Ectodermal cell (in vitro differentiated cells): ENCODE data around the gene F7.
"Not testable (repeated sequence)": the region's sequence is repeated elsewhere in the genome, so short reads cannot be mapped to it uniquely, and the experiment has no call there.

Source experiments
- H3K27ac ChIP-seq: 2 replicates; pipeline ENCODE4 v1.7.0; 2013; ENCODE audit warnings: mild to moderate bottlenecking, low read depth, low read length; ENCODE audit not compliant: insufficient read depth, poor library complexity, severe bottlenecking
- H3K27me3 ChIP-seq: 2 replicates; pipeline ENCODE4 v1.7.0; 2013; ENCODE audit warnings: mild to moderate bottlenecking, low read length; ENCODE audit not compliant: insufficient read depth, control insufficient read depth, poor library complexity, severe bottlenecking
- H3K36me3 ChIP-seq: one replicate; pipeline ENCODE4 v1.7.0; 2013; ENCODE audit warnings: low read length; ENCODE audit not compliant: control insufficient read depth, insufficient read depth
- H3K4me1 ChIP-seq: one replicate; pipeline ENCODE4 v1.7.0; 2013; ENCODE audit warnings: low read length; ENCODE audit not compliant: control insufficient read depth, insufficient read depth
- H3K4me3 ChIP-seq: 2 replicates; pipeline ENCODE4 v1.7.0; 2013; ENCODE audit warnings: low read depth, low read length, control low read depth; ENCODE audit not compliant: insufficient read depth
- H3K9me3 ChIP-seq: 2 replicates; pipeline ENCODE4 v1.7.0; 2013; ENCODE audit warnings: mild to moderate bottlenecking, low read length, moderate library complexity; ENCODE audit not compliant: control insufficient read depth
- WGBS, 2 experiments: methylation state at CpG; one replicate each; pipeline ENCODE4 v1.1.7; 2013; ENCODE audit warnings: missing lambda C conversion rate in 2 of 2; 5-methylcytosine and 5-hydroxymethylcytosine counted together

F7 gene

GRCh38 chr13:113093580-113094409, 11.8 kb upstream of the F7 start:
- H3K36me3 ChIP-seq: no peaks in the 10 kb centered on the region
- no peak overlapping the region for H3K27ac ChIP-seq
- no peak overlapping the region for H3K4me3 ChIP-seq
- no peaks in the 10 kb centered on the region for H3K9me3 ChIP-seq
- H3K4me1 ChIP-seq: no peaks in the 10 kb centered on the region
- 90 to 91% methylated on average over 29 of the region's 29 CpGs for WGBS, 2 experiments
- no peaks in the 10 kb centered on the region for H3K27me3 ChIP-seq

- 91 to 92% methylated on average over 14 of the region's 14 CpGs for WGBS, 2 experiments
These were observed 11.2 kb upstream of the F7 start for GRCh38 chr13:113094410-113094800.

GRCh38 chr13:113095146-113096051, 10.2 kb upstream of the F7 start:
- H3K4me3 ChIP-seq: no peak overlapping the region
- 93 to 94% methylated on average over 25 of the region's 25 CpGs for WGBS, 2 experiments

More at GRCh38 chr13:113094410-113094800, 11.2 kb upstream of the F7 start:
- Histone ChIP-seq H3K36me3 (no peaks in the 10 kb centered on the region), H3K27me3 (no peaks in the 10 kb centered on the region), H3K4me3 (no peak overlapping the region), H3K4me1 (no peaks in the 10 kb centered on the region), H3K9me3 (no peaks in the 10 kb centered on the region), H3K27ac (no peak overlapping the region)

GRCh38 chr13:113096052-113096744, 9.4 kb upstream of the F7 start:
- Histone ChIP-seq H3K4me1 (no peaks in the 10 kb centered on the region), H3K4me3 (no peak overlapping the region), H3K27ac (no peak overlapping the region), H3K27me3 (no peaks in the 10 kb centered on the region), H3K36me3 (no peaks in the 10 kb centered on the region), H3K9me3 (no peaks in the 10 kb centered on the region)
- 94 to 96% methylated on average over 61 of the region's 61 CpGs for WGBS, 2 experiments

More at GRCh38 chr13:113095146-113096051, 10.2 kb upstream of the F7 start:
- Histone ChIP-seq H3K27ac (no peak overlapping the region), H3K9me3 (no peaks in the 10 kb centered on the region), H3K27me3 (no peaks in the 10 kb centered on the region), H3K4me1 (no peaks in the 10 kb centered on the region), H3K36me3 (no peaks in the 10 kb centered on the region)

- Histone ChIP-seq H3K27ac (no peak overlapping the region), H3K4me3 (no peak overlapping the region), H3K9me3 (no peaks in the 10 kb centered on the region), H3K4me1 (no peaks in the 10 kb centered on the region), H3K27me3 (no peaks in the 10 kb centered on the region), H3K36me3 (no peaks in the 10 kb centered on the region)
- WGBS, 2 experiments: 95 to 96% methylated on average over 52 of the region's 52 CpGs
These were observed 8.8 kb upstream of the F7 start for GRCh38 chr13:113096745-113097305.

- H3K27me3 ChIP-seq: no peaks in the 10 kb centered on the region
- no peaks in the 10 kb centered on the region for H3K9me3 ChIP-seq
- no peak overlapping the region for H3K4me3 ChIP-seq
- H3K4me1 ChIP-seq: no peaks in the 10 kb centered on the region
- H3K27ac ChIP-seq: no peak overlapping the region
- H3K36me3 ChIP-seq: no peaks in the 10 kb centered on the region
- WGBS, 2 experiments: 90 to 98% methylated on average over 7 of the region's 7 CpGs
These were observed 7.9 kb upstream of the F7 start for GRCh38 chr13:113097651-113098050.

- Histone ChIP-seq H3K4me1 (no peaks in the 10 kb centered on the region), H3K4me3 (no peak overlapping the region), H3K27ac (peak overlapping the region; percentile 0), H3K9me3 (no peaks in the 10 kb centered on the region), H3K36me3 (no peaks in the 10 kb centered on the region), H3K27me3 (no peaks in the 10 kb centered on the region)
- 91 to 94% methylated on average over 30 of the region's 30 CpGs for WGBS, 2 experiments
These were observed 7.3 kb upstream of the F7 start for GRCh38 chr13:113098162-113098732.

GRCh38 chr13:113099142-113099541, 6.4 kb upstream of the F7 start:
- H3K27ac ChIP-seq: no peak overlapping the region

GRCh38 chr13:113102302-113102701, 3.3 kb upstream of the F7 start:
- H3K4me3 ChIP-seq, H3K36me3 ChIP-seq, H3K27me3 ChIP-seq, H3K9me3 ChIP-seq, H3K4me1 ChIP-seq, H3K27ac ChIP-seq: not testable (repeated sequence)
- WGBS, 2 experiments: 80 to 84% methylated on average over 10 of the region's 10 CpGs

More at GRCh38 chr13:113099142-113099541, 6.4 kb upstream of the F7 start:
- Histone ChIP-seq H3K27me3 (no peaks in the 10 kb centered on the region), H3K4me3 (no peak overlapping the region), H3K36me3 (no peaks in the 10 kb centered on the region), H3K9me3 (no peaks in the 10 kb centered on the region), H3K4me1 (no peaks in the 10 kb centered on the region)
- WGBS, 2 experiments: 89 to 91% methylated on average over 11 of the region's 11 CpGs
